ENCODE measurements around the gene KBTBD7.

The KBTBD7 gene

GRCh38 chr13:41193919-41194824, at the start of gene KBTBD7:
TSS of gene KBTBD7 (minus strand) at chr13:41194569. CDS start at chr13:41194257, 312 bp downstream.
- DNase-seq = peak; percentile 94

- no peak for DNase-seq
Observed at GRCh38 chr13:41241626-41242025, 47.3 kb upstream of the KBTBD7 start.

GRCh38 chr13:41236369-41236768, 42.0 kb upstream of the KBTBD7 start:
- DNase-seq = no peak

GRCh38 chr13:41232578-41233480, 38.5 kb upstream of the KBTBD7 start:
- DNase-seq = no peak

DNA sequence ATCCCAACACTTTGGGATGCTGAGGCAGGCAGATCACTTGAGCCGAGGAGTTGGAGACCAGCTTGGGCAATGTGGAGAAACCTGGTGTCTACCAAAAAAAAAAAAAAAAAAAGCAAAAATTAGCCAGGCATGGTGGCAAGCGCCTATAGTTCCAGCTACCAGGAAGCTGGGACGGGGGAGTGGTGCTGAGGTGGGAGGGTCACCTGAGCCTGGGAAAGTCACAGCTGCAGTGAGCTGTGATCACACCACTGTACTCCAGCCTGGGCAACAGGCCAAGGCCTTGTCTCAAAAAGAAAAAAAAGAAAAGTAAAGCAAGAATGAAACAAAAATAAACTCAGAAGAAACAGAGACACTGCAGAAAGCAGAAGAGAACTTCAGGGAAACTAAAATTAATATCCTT, 37.4 kb upstream of the KBTBD7 start:
- peak; percentile 26 for DNase-seq

GRCh38 chr13:41231025-41231677, 36.8 kb upstream of the KBTBD7 start:
- DNase-seq = no peak

GRCh38 chr13:41229356-41229755, 35.0 kb upstream of the KBTBD7 start:
- DNase-seq = no peak

DNA sequence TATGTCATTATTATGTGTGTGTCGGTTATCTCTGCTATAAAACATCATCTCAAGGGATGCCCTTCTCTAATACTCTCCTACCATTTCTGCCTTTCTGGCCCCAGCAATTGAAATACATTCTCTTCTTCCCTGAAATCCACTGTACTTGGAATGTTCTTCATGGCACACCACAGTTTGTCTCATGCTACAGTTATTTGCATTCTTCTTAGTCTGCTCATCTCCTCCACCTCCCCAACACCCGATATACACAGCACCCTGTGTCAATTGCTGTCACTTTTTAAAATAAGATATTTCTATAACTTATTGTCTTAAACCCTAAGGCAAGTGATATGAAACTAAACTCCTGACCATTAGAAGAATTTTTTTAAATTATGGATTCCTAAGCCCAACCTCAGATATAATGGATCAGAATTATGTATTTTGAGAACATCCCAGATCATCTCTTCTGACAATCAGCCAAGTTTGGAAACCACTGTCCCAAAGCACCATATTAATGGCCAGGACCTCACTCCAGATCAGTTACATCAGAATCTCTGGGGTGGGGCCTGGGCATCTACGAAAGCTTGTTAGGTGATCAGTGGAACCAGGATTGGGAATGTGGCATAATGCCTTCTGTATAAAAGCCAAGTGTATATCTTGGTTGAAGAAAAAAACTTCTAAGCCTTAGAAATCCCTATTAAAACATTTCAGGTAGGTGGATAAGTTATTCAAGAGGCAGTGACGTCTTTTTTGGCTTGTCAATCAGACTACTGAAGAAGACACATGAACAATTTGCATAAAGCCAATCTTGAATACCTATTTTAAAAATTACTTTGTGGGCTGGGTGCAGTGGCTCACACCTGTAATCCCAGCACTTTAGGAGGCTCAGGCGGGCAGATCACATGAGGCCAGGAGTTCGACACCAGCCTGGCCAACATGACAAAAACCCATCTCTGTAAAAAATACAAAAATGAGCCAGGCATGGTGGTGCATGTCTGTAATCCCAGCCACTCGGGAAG, 30.0 kb upstream of the KBTBD7 start:
- DNase-seq = no peak

DNA sequence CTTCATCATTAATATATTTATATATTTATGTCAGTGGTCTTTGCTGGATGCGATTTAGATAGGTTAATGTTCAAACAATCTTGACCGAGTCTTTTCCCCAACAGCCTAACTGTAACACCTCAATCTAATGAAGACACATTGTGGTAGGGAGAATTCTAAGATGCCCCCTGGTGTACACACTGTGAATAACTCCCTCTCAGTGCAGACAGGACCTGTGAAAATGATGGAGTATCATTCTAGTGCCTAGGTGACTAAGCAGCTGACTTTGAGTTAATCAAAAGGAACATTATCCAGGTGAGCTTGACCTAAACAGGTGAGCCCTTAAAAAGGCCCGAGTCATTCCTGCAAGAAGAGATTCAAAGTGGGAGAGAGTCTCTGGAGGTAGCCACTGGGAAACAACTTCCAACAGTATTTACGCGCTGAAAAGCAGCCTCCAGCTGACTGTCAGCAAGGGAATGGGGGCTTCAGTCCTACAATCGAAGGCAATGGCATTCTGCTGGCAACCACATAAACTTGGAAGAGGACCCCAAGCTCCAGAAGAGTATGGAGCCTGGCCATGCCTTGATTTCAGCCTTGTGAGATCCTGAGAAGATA, 28.0 kb upstream of the KBTBD7 start:
- peak; percentile 43 for DNase-seq

DNA sequence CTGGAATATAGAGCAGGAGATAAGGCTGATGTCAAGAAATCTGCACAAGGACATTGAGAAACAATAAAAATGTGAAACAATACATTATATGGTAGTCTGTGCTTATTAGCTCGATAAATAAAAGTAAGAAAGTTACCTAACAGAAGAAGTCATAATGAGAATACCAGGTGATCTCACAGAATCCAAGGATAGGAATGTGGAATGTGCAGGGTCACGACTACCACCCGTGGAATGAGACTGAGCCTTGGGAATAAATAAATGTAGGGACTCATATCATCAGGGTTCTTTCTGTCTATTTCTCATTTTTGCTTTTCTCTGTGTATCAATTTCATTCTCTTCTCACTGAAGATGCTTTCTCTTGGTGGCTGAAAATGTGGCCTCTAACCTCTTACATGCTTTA, 26.0 kb upstream of the KBTBD7 start:
- DNase-seq = no peak

DNA sequence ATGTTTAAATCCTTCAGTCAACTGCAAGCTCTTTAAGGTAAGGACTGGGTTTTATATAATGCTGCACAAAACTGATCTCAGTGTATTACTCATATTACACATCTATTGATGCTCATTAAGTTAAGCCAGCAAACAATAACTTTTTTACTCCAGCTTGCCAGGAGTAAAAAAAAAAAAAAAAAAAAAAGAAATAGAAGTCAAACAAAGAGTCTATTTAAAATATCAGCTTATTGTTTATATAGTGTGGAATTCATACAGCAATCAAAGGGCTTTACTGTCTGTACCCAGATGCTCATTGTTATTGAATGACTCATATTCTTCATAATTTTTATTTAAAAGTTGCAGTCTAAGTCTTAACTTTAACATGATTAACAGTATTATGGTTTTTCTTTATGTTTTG, 21.8 kb upstream of the KBTBD7 start:
- DNase-seq = no peak

DNA sequence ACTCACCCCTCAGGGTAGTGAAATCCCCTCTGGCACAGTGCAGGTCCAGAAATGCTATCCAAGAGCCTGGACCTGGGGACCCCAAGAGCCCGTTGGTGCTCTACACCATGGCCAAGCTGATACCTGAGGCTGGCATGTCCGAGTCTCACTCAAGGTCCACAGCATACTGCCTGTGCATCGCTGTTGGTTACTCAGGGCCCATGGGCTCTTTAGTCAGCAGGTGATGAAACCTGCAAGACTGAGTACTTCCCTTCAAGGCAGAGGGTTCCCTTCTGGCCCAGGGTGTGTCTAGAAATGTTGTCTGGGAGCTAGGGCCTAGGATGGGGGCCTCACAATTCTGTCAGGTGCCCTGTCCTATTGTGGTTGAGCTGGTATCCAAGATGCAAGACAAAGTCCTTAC, 19.6 kb upstream of the KBTBD7 start:
- DNase-seq = no peak

DNA sequence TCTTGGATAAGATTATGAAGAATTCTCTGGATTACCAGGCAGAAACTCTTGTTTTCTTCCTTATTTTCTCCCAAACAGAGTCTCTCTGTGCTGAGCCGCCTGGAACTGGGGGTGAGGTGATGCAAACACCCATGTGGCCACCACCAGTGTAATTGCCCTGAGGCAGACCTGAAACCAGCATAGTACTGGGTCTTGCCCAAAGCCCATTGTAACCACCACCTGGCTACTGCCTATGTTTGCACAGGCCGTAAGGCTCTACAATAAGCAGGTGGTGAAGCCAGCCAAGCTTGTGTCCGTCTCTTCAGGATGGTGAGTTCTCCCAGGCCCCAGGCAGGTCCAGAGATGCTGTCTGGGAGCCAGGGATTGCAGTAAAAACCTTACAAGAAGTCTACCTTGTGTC, 18.9 kb upstream of the KBTBD7 start:
- no peak for DNase-seq

DNA sequence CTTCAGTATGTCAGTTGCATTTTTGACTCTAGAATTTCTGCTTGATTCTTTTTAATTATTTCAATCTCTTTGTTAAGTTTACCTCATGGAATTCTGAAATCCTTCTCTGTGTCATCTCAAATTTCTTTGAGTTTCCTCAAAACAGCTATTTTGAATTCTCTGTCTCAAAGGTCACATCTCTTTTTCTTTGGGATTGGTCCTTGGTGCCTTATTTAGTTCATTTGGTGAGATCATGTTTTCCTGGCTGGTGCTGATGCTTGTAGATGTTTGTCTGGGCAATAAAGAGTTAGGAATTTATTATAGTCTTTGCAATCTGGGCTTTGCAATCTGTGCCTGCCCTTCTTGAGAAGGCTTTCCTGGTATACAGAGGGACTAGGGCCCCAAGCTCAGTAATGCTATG, 18.5 kb upstream of the KBTBD7 start:
- no peak for DNase-seq

- DNase-seq = no peak
Observed at GRCh38 chr13:41211062-41211461, 16.7 kb upstream of the KBTBD7 start.

- DNase-seq = no peak
Observed at GRCh38 chr13:41206467-41206866, 12.1 kb upstream of the KBTBD7 start.

DNA sequence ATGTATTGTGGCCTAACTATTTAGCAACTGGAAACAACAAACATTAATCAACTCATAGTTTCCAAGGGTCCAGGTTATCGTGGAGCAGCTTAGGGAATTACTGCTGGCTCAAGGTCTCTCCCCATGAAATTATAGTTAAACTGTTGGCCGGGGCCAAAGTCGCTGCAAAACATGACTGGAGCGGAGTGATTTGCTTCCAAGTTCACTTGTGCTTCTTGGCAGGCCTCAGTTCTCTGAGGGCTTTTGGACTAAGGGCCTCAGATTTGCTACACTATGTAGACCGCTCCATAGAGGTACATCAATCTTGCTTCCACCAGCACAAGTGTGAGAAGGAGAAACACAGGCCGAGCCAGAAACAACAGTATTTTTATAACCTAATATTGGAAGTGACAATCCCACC, 9.4 kb upstream of the KBTBD7 start:
- no peak for DNase-seq

DNA sequence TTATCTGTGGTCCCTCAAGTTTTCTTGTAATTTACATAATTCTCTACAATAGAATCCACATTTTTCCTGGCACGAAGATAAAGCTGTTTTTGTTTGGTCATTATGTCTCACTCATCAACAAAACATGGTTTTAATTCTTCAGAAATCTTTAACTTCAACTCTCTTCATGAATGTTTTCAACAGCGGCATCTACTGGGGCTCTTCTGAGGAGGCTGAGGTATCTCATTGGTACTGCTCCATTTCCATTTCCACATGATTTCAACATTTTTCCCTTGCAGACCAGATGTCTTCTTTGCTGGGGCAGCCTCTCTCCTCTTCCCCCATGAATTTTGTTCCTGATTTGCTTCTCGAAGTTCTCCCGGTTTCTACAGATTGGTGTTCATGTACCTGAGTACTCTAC, 5.8 kb upstream of the KBTBD7 start:
- DNase-seq = no peak

DNA sequence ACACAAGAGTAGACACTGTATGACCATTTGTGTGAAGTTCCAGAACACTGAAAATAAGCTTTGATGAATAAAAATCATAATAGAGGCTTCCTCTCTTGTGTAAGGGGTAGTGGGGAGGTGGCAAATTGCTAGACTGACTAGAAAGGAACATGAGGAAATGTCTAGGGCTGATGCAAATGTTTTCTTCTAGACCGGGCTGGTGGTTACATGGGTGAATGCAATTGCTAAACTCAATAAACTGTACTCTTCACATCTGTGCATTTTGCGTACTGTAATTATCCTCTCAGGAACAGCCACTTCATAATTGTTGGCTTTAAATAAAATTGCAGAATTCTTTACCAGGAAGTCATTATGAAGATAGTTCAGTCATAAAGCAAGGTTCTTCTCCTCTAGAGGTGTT, 5.2 kb upstream of the KBTBD7 start:
- DNase-seq = no peak

GRCh38 chr13:41199079-41199478, 4.7 kb upstream of the KBTBD7 start:
- no peak for DNase-seq

- DNase-seq = no peak
Observed at GRCh38 chr13:41196620-41197019, 2.3 kb upstream of the KBTBD7 start.

GRCh38 chr13:41196011-41196410, 1.6 kb upstream of the KBTBD7 start:
- DNase-seq = no peak
